Skeletal muscle satellite cell (primary cell): Measurements from ENCODE around the gene CLASP1.

ENCODE experiments used
- H3K27me3 ChIP-seq: 2 replicates; pipeline ENCODE4 v1.7.0; 2013; ENCODE audit warnings: low read length; ENCODE audit not compliant: control insufficient read depth, insufficient read depth
- H3K36me3 ChIP-seq: 2 replicates; pipeline ENCODE4 v1.7.0; 2013; ENCODE audit warnings: mild to moderate bottlenecking, control low read depth, low read length; ENCODE audit not compliant: insufficient read depth
- H3K4me1 ChIP-seq: 2 replicates; pipeline ENCODE4 v1.7.0; 2013; ENCODE audit warnings: low read length; ENCODE audit not compliant: control insufficient read depth, insufficient read depth
- H3K4me2 ChIP-seq: 2 replicates; pipeline ENCODE4 v1.7.0; 2013; ENCODE audit warnings: mild to moderate bottlenecking, low read length
- H3K4me3 ChIP-seq: 2 replicates; pipeline ENCODE4 v1.7.0; 2013; ENCODE audit warnings: low read length
- H3K9ac ChIP-seq: 2 replicates; pipeline ENCODE4 v1.7.0; 2013; ENCODE audit warnings: mild to moderate bottlenecking, low read depth, low read length, moderate library complexity
- H3K9me3 ChIP-seq: replicated peaks from 2 replicates; pipeline ENCODE4 v1.7.0; 2013; ENCODE audit warnings: mild to moderate bottlenecking, control low read depth, low read length

Gene CLASP1

GRCh38 chr2:121476684-121477083 lies 172.6 kb downstream of the CLASP1 start:
- peaks cover 70% of the 10 kb centered on the region for H3K4me1 ChIP-seq
- H3K9me3 ChIP-seq = no peaks in the 10 kb centered on the region
- H3K36me3 ChIP-seq = peaks cover 2% of the 10 kb centered on the region
- no peaks in the 10 kb centered on the region for H3K27me3 ChIP-seq
- H3K9ac ChIP-seq = no peak overlapping the region
- H3K4me3 ChIP-seq = no peak overlapping the region
- H3K4me2 ChIP-seq = no peak overlapping the region

- peaks cover 70% of the 10 kb centered on the region for H3K4me1 ChIP-seq
- H3K9ac ChIP-seq = peak overlapping the region; percentile 43
- no peaks in the 10 kb centered on the region for H3K27me3 ChIP-seq
- no peak overlapping the region for H3K4me3 ChIP-seq
- H3K9me3 ChIP-seq = no peaks in the 10 kb centered on the region
- no peaks in the 10 kb centered on the region for H3K36me3 ChIP-seq
- H3K4me2 ChIP-seq = peak overlapping the region; percentile 34
Measured at GRCh38 chr2:121475811-121476571, 173.3 kb downstream of the CLASP1 start.

GRCh38 chr2:121473512-121473911 lies 175.8 kb downstream of the CLASP1 start:
- Histone ChIP-seq H3K4me1 (peaks cover 49% of the 10 kb centered on the region), H3K4me2 (no peak overlapping the region), H3K36me3 (peaks cover 13% of the 10 kb centered on the region), H3K9me3 (no peaks in the 10 kb centered on the region), H3K27me3 (no peaks in the 10 kb centered on the region), H3K9ac (peak overlapping the region; percentile 51), H3K4me3 (no peak overlapping the region)

- H3K9ac ChIP-seq = peak overlapping the region; percentile 51
- no peaks in the 10 kb centered on the region for H3K9me3 ChIP-seq
- peak overlapping the region; percentile 44 for H3K4me2 ChIP-seq
- H3K4me3 ChIP-seq = no peak overlapping the region
- peaks cover 23% of the 10 kb centered on the region for H3K36me3 ChIP-seq
- H3K27me3 ChIP-seq = no peaks in the 10 kb centered on the region
- peaks cover 49% of the 10 kb centered on the region for H3K4me1 ChIP-seq
Measured at GRCh38 chr2:121472470-121472993, 176.7 kb downstream of the CLASP1 start.

- H3K4me1 ChIP-seq = peaks cover 45% of the 10 kb centered on the region
- H3K27me3 ChIP-seq = no peaks in the 10 kb centered on the region
- peaks cover 28% of the 10 kb centered on the region for H3K36me3 ChIP-seq
- peak overlapping the region; percentile 51 for H3K9ac ChIP-seq
- H3K9me3 ChIP-seq = no peaks in the 10 kb centered on the region
- H3K4me2 ChIP-seq = peak overlapping the region; percentile 44
- no peak overlapping the region for H3K4me3 ChIP-seq
Measured at GRCh38 chr2:121471532-121472469, 177.5 kb downstream of the CLASP1 start.

- H3K4me3 ChIP-seq = no peak overlapping the region
- H3K27me3 ChIP-seq = no peaks in the 10 kb centered on the region
- H3K9me3 ChIP-seq = no peaks in the 10 kb centered on the region
- peaks cover 36% of the 10 kb centered on the region for H3K4me1 ChIP-seq
- H3K9ac ChIP-seq = no peak overlapping the region
- H3K36me3 ChIP-seq = peaks cover 28% of the 10 kb centered on the region
- H3K4me2 ChIP-seq = no peak overlapping the region
Measured at GRCh38 chr2:121470917-121471316, 178.3 kb downstream of the CLASP1 start.

GRCh38 chr2:121469356-121469755 lies 179.9 kb downstream of the CLASP1 start:
- no peaks in the 10 kb centered on the region for H3K27me3 ChIP-seq
- no peaks in the 10 kb centered on the region for H3K9me3 ChIP-seq
- no peak overlapping the region for H3K4me2 ChIP-seq
- peaks cover 30% of the 10 kb centered on the region for H3K4me1 ChIP-seq
- H3K4me3 ChIP-seq = no peak overlapping the region
- H3K9ac ChIP-seq = no peak overlapping the region
- H3K36me3 ChIP-seq = peaks cover 28% of the 10 kb centered on the region

- Histone ChIP-seq H3K4me1 (peaks cover 30% of the 10 kb centered on the region), H3K36me3 (peaks cover 28% of the 10 kb centered on the region), H3K4me2 (no peak overlapping the region), H3K9ac (no peak overlapping the region), H3K27me3 (no peaks in the 10 kb centered on the region), H3K9me3 (no peaks in the 10 kb centered on the region), H3K4me3 (no peak overlapping the region)
Measured at GRCh38 chr2:121468936-121469335, 180.3 kb downstream of the CLASP1 start.

GRCh38 chr2:121459291-121459690 lies 190.0 kb downstream of the CLASP1 start:
- Histone ChIP-seq H3K27me3 (no peaks in the 10 kb centered on the region), H3K9ac (no peak overlapping the region), H3K9me3 (no peaks in the 10 kb centered on the region), H3K4me2 (no peak overlapping the region), H3K4me3 (no peak overlapping the region), H3K36me3 (peaks cover 75% of the 10 kb centered on the region), H3K4me1 (no peaks in the 10 kb centered on the region)

- Histone ChIP-seq H3K9ac (no peak overlapping the region), H3K4me3 (no peak overlapping the region), H3K9me3 (no peaks in the 10 kb centered on the region), H3K36me3 (peaks cover 66% of the 10 kb centered on the region), H3K27me3 (no peaks in the 10 kb centered on the region), H3K4me1 (no peaks in the 10 kb centered on the region), H3K4me2 (no peak overlapping the region)
Measured at GRCh38 chr2:121456325-121456724, 192.9 kb downstream of the CLASP1 start.

- no peaks in the 10 kb centered on the region for H3K27me3 ChIP-seq
- H3K36me3 ChIP-seq = peaks cover 66% of the 10 kb centered on the region
- H3K9ac ChIP-seq = no peak overlapping the region
- H3K9me3 ChIP-seq = no peaks in the 10 kb centered on the region
- no peak overlapping the region for H3K4me3 ChIP-seq
- H3K4me2 ChIP-seq = no peak overlapping the region
- H3K4me1 ChIP-seq = no peaks in the 10 kb centered on the region
Measured at GRCh38 chr2:121455446-121455845, 193.8 kb downstream of the CLASP1 start.
